Cerebellar nuclear complex (tissue), 1 donor: ENCODE results near the gene FCGR1A.
"Not testable (repeated sequence)": the region's sequence is repeated elsewhere in the genome, so short reads cannot be mapped to it uniquely, and the experiment has no call there.

Experiments
- DNase-seq, 2 experiments: peaks; one replicate each; lab custom pipeline; 2025; lab: John Stamatoyannopoulos, UW

The FCGR1A gene

GRCh38 chr1:149777084-149777483, 5.4 kb upstream of the FCGR1A start:
- DNase-seq, result not testable (repeated sequence)

DNA sequence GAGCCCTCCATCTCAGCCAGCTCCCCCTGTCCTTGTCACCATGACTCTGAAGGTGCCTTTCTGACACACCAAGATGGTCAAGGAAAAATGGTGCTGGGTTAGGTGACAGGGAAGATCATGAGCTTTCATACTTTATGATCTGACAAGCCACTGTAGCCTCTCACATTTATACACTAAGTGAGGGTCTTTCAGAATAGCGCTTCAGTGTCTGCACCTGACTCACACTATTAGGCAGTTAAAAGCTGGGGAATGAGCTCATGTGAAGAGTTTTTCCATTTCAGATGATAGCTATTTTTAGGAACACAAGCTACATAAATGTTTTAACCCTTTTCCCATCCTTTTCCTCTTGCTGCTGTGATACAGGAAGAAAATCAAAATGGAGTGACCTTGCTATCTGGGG, 4.2 kb upstream of the FCGR1A start:
- DNase-seq, result not testable (repeated sequence)

- not testable (repeated sequence) for DNase-seq
Measured at GRCh38 chr1:149781413-149781984, 995 bp upstream of the FCGR1A start.

DNA sequence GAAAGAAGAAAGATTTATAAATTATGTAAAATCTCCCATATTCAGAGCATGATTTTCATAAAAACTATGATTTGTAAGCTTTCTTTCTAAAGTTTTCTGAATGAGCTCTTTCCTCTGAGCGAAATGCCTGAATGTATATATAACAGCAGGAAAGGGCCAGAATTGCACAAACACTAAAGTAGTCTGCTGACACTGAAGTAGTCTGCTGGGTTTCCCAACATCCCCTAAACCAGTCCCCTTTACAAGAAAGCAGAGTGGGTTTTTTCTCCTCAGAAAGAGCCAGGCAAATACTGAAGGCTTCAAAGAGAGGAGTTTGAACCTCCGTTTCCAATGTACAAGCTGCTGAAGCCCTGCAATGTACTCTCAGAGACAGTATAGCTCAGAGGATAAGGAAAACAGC, 795 bp downstream of the FCGR1A start:
- not testable (repeated sequence) for DNase-seq

DNA sequence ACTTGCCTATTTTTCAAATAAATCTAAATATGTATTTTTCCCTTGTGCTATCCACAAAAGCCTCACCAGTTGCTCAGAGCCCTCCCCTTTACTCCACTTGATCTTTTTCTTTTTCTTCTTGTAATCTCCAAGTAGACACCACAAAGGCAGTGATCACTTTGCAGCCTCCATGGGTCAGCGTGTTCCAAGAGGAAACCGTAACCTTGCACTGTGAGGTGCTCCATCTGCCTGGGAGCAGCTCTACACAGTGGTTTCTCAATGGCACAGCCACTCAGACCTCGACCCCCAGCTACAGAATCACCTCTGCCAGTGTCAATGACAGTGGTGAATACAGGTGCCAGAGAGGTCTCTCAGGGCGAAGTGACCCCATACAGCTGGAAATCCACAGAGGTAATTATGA, 1.4 kb downstream of the FCGR1A start:
- not testable (repeated sequence) for DNase-seq

- DNase-seq, result not testable (repeated sequence)
Measured at GRCh38 chr1:149787688-149788451, 5.4 kb downstream of the FCGR1A start.

DNA sequence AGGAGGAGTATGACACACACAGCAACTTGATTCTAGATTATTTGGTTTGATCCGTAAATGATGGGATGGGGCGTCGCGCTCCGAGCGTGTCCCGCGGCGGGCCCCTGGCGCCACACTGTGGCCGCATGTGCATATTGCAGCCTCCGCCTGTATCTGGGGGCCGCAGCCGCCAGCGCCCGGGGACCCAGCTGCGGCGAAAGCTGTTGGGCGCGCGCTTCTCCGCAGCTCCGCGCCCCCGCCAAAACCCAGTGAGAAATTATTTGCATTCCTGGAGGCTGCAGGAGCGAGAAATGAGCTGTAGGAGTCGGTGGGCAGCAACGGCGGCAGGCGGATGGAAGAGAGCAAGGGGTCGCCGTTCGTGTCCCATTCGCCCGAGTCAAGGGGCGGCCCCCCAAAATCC, 10.0 kb downstream of the FCGR1A start:
- DNase-seq, result not testable (repeated sequence)

DNA sequence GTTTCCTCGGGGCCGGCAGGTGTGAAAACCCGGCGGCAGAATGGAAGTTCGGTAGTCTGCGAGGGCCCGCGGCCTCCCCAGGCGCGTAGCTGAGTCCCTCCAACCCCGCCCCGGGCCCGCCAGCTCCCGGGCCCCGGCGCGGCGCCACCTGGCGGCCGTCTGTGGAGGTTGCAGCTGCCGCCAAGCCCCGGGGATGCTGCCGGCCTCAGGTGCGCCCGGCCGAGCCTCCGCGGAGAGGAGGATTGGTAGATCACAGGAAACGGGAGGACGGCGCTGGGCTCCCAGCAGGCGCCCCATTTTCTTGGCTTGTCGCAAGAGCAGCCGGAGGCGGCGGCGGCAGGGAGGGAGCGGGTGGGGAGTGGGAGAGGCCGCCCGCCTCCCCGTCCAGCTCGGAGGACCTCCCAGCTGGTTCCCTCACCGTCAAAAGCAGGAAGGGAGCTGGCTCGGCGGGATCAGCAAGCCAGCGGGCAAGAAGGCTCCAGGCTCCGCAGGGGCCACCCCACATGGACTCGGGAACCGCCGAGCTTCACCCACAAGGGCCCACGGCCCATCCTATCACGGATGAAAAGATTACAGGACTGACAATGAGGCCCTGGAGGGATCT, 10.5 kb downstream of the FCGR1A start:
- DNase-seq, result peak in 1 of 2 experiments; percentile 0

- not testable (repeated sequence) for DNase-seq
Measured at GRCh38 chr1:149793885-149794284, 11.4 kb downstream of the FCGR1A start.

- not testable (repeated sequence) for DNase-seq
Measured at GRCh38 chr1:149801628-149802027, 19.1 kb downstream of the FCGR1A start.

- not testable (repeated sequence) for DNase-seq
Measured at GRCh38 chr1:149804417-149805080, 22.1 kb downstream of the FCGR1A start.

DNA sequence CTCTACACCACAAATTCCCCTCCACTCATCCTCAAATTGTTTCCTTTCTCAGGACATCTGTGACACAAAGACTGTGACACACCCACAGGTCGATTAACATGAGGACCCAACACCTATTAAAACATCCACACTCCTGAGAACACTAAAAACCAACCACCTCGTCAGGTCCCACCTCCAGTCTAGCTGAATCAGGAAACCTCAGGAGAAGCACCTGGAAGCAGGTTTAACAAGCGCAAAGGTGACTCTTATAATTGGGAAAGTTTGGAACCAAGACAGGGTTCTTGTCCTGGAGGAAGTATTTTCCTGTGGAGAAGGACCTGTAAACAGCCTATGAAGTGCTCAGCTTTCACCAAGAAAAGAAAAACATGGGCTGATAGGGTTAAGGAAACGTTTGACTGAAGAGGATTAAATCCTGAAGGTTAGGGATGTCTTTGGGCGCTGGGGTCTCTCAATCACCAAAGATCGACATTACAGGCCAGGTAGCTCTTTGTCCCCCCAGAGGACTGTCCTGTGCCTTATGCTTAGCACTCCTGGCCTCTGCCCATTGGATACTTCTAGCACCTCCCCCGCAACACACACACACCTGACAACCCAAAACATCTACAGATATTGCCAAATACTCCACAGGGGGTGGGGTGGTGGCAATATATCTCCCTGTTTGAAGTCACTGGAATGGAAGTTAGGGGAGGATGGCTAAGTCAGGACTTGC, 28.4 kb downstream of the FCGR1A start:
- not testable (repeated sequence) for DNase-seq

- DNase-seq, result not testable (repeated sequence)
Measured at GRCh38 chr1:149811514-149811889, 29.0 kb downstream of the FCGR1A start.

- peak; percentile 82 to 93 for DNase-seq
Measured at GRCh38 chr1:149811890-149812829, 29.7 kb downstream of the FCGR1A start.

- peak; percentile 35 to 43 for DNase-seq
Measured at GRCh38 chr1:149812893-149813801, 30.7 kb downstream of the FCGR1A start.

DNA sequence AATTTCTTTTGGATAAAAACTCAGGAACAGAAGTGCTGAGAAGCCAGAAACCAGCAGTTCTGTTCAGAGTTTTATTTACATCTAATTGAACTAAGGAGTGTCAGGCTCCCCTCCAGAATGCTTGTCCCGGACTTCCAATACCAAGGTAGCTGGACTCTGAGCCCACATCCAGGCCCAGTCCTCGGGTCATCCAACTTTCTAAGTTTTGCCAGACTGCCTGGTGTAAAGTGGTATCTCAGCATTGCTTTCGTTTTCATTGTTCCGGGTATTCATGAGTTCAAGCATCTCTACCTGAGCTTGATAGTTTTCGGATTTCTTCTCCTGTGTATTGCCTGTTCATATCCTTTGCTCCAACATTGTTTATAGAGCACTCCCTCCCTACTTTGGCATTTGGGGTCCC, 37.9 kb downstream of the FCGR1A start:
- not testable (repeated sequence) for DNase-seq

DNA sequence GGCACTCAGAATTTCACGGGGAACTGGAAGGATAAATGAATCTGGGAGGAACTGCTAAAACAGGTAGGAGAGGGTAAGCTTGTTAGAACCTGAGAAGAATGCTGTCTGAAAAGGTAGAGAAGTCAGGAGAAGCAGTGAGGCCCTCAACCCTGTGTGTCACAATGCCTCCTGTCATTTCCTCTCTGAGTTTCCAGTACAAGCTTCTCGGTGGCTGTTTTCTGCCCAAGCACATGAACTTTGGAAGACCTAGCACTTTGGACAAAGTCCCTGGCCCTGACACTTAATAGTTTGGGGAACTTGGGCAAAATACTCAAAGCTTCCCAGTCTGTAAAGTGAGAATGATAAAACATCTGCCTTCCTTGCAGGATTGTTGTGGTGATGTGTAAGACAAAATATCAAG, 44.1 kb downstream of the FCGR1A start:
- not testable (repeated sequence) for DNase-seq

DNA sequence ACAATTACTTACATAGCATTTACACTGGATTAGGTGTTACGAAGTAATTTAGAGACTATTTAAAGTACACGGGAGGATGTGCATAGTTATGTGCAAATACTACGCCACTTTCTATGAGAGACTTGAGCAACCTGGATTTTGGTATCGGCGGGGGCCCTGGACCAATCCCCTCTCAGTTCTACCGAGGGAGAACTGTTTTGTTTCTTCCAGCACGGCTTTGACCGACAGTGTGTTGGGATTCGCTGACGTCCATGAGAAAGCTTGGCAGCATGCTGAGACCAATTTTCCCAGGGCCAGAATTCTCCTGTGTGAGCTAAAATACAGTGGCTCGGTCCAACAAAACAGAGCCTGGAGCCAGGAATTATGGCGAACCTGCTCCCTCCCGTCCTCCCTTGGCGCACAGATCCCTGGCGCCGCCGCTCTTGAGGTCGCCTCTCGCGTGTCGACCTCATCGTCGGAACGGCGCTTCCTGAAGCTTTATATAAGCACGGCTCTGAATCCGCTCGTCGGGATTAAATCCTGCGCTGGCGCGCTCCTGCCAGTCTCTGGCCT, 49.3 kb downstream of the FCGR1A start:
- DNase-seq, result not testable (repeated sequence)
